ENCODE results near the gene SERINC2. TPM values are rescaled to one million over a fixed set of nuclear protein-coding genes. Genes with fewer than 3 reads are reported as not detected.

The SERINC2 gene
- total RNA-seq, 1 experiment from 2014 or later = 50.1 TPM

DNA sequence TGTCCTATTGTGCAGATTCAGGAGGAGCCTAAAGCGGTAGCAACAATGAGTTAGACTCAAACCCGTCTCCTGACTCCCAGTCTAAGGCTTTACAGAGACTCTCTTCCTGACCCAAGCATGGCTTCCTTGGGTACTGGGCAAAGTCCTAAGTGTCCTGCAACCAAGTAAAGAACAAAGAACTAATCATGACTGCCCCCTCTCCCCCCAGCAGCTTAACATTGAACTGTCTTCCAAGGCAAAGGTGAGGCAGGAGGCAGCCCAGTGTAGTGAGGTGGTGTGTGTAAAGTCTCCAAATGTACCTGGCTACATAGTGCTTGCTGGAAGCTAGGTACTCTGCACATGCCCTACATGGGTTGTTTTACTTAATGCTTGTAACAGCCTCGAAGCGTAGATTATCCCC, 42.4 kb upstream of the SERINC2 start:
- ChIA-PET POLR2A (no interaction called here), CTCF (no interaction called here), RAD21 (ENCODE audit: low non-redundant PET in 1 of 2, low total read pairs in 2 of 2, uncharacterized antibody in 2 of 2, unreplicated experiment in 2 of 2) (no interaction called here)
- Histone ChIP-seq H3K79me2 (ENCODE audit: insufficient read depth, low read length) (no peaks in the 10 kb centered on the region), H3K9ac (ENCODE audit: low read length) (no peak overlapping the region), H3K27ac (ENCODE audit: low read depth, low read length) (no peak overlapping the region), H4K20me1 (ENCODE audit: insufficient read depth) (no peaks in the 10 kb centered on the region), H3K27me3 (ENCODE audit: insufficient read depth, low read length) (no peaks in the 10 kb centered on the region), H3K4me3 (replicated peaks in 1 of 2; ENCODE audit: low read depth in 1 of 2, low read length in 2 of 2) (no peak overlapping the region), H3K4me2 (ENCODE audit: low read length) (no peak overlapping the region), H3K9me2 (ENCODE audit: insufficient read depth) (no peaks in the 10 kb centered on the region), H2AFZ (ENCODE audit: low read depth, low read length, poor library complexity, severe bottlenecking) (no peak overlapping the region), H3K4me1 (ENCODE audit: control insufficient read depth in 1 of 2, insufficient read depth in 2 of 2, low read length in 2 of 2) (0 out of 4 replicates have a peak, but pooled peaks cover 0 to 6% of the 10 kb centered on the region in 2 experiments), H3K36me3 (ENCODE audit: control insufficient read depth in 1 of 2, insufficient read depth in 2 of 2, low read length in 2 of 2) (no peaks in the 10 kb centered on the region), H3K9me3 (ENCODE audit: control insufficient read depth in 1 of 2, insufficient read depth in 1 of 2, low read depth in 1 of 2, low read length in 2 of 2) (no peaks in the 10 kb centered on the region)
- TF ChIP-seq RAD21 (IDR thresholded peaks at IDR 0.05; ENCODE audit: low read depth) (no peak), CEBPB (IDR thresholded peaks at IDR 0.05; ENCODE audit: low read depth) (no peak), FOSL1 (IDR thresholded peaks at IDR 0.05; ENCODE audit: low read depth) (no peak), JUND (IDR thresholded peaks at IDR 0.05) (no peak), ZFX (IDR thresholded peaks at IDR 0.05) (no peak), ELF1 (IDR thresholded peaks at IDR 0.05; ENCODE audit: borderline replicate concordance, low read depth) (no peak), CBX3 (IDR thresholded peaks at IDR 0.05; ENCODE audit: low read depth) (no peak), ZNF274 (IDR thresholded peaks at IDR 0.05; ENCODE audit: low read depth, low read length) (no peak), SIN3A (IDR thresholded peaks at IDR 0.05; ENCODE audit: low read depth) (no peak), SRF (IDR thresholded peaks at IDR 0.05; ENCODE audit: low read depth) (no peak), EGR1 (IDR thresholded peaks at IDR 0.05; ENCODE audit: low read depth) (no peak), SP1 (IDR thresholded peaks at IDR 0.05; ENCODE audit: low read depth) (no peak), CTCF (IDR thresholded peaks at IDR 0.05 in 2 of 3, conservative IDR thresholded peaks at IDR 0.05 in 1 of 3; ENCODE audit: borderline replicate concordance in 1 of 3, insufficient read depth in 1 of 3, low read depth in 2 of 3, low read length in 2 of 3) (no peak), EZH2phosphoT487 (IDR thresholded peaks at IDR 0.05; ENCODE audit: borderline replicate concordance) (no peak)
- TF ChIP-seq, protein P1, sequence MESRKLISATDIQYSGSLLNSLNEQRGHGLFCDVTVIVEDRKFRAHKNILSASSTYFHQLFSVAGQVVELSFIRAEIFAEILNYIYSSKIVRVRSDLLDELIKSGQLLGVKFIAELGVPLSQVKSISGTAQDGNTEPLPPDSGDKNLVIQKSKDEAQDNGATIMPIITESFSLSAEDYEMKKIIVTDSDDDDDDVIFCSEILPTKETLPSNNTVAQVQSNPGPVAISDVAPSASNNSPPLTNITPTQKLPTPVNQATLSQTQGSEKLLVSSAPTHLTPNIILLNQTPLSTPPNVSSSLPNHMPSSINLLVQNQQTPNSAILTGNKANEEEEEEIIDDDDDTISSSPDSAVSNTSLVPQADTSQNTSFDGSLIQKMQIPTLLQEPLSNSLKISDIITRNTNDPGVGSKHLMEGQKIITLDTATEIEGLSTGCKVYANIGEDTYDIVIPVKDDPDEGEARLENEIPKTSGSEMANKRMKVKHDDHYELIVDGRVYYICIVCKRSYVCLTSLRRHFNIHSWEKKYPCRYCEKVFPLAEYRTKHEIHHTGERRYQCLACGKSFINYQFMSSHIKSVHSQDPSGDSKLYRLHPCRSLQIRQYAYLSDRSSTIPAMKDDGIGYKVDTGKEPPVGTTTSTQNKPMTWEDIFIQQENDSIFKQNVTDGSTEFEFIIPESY (IDR thresholded peaks at IDR 0.05; ENCODE audit: extremely low read depth, insufficient replicate concordance, low read length) = no peak
- TF ChIP-seq, protein P2, sequence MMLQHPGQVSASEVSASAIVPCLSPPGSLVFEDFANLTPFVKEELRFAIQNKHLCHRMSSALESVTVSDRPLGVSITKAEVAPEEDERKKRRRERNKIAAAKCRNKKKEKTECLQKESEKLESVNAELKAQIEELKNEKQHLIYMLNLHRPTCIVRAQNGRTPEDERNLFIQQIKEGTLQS (IDR thresholded peaks at IDR 0.05) = no peak
- TF ChIP-seq, protein P3, sequence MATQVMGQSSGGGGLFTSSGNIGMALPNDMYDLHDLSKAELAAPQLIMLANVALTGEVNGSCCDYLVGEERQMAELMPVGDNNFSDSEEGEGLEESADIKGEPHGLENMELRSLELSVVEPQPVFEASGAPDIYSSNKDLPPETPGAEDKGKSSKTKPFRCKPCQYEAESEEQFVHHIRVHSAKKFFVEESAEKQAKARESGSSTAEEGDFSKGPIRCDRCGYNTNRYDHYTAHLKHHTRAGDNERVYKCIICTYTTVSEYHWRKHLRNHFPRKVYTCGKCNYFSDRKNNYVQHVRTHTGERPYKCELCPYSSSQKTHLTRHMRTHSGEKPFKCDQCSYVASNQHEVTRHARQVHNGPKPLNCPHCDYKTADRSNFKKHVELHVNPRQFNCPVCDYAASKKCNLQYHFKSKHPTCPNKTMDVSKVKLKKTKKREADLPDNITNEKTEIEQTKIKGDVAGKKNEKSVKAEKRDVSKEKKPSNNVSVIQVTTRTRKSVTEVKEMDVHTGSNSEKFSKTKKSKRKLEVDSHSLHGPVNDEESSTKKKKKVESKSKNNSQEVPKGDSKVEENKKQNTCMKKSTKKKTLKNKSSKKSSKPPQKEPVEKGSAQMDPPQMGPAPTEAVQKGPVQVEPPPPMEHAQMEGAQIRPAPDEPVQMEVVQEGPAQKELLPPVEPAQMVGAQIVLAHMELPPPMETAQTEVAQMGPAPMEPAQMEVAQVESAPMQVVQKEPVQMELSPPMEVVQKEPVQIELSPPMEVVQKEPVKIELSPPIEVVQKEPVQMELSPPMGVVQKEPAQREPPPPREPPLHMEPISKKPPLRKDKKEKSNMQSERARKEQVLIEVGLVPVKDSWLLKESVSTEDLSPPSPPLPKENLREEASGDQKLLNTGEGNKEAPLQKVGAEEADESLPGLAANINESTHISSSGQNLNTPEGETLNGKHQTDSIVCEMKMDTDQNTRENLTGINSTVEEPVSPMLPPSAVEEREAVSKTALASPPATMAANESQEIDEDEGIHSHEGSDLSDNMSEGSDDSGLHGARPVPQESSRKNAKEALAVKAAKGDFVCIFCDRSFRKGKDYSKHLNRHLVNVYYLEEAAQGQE (IDR thresholded peaks at IDR 0.05; ENCODE audit: low read depth) = no peak
- ATAC-seq (no peak), DNase-seq (ENCODE audit: low read depth, low spot score) (no peak)
- BruUV-seq (replicated peaks) = no TSS peak
- intact Hi-C loops (cut with micrococcal nuclease) = no loop called here

All from HCT116 (cell line).